ENCODE data around the gene ANKRD40CL. TPM values are rescaled to one million over a fixed set of nuclear protein-coding genes. Genes with fewer than 3 reads are reported as not detected.

ANKRD40CL gene
- total RNA-seq, 2 experiments from 2014 or later = not detected

DNA sequence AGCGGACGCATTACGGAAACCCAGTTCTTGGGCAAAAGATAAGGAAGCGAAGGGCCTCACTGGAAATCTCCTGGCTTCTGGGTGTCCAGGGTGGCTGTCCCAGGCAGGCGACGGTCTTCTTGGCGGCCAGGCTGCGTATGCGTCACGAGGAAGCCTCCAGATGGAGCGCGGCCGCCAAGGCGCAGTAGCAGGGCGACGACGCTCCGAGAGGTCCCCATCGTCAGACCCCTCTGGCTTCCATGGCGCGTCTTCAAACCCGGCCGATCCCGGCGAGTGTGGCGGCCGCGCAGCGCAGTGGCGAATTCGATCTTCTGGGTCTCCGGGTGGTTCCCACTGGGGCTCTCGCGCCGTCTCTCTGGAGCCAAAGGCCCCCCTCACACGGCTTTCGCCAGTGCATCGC, 13.8 kb upstream of the ANKRD40CL start:
- ATAC-seq (ENCODE audit: low read depth) (no peak), DNase-seq (no peak)
- peak overlapping the region; percentile 45 for H3K4me3 Mint-ChIP-seq
- H3K9me3 Mint-ChIP-seq = no peaks in the 10 kb centered on the region
- H3K4me1 Mint-ChIP-seq = peaks cover 17% of the 10 kb centered on the region
- H3K27ac Mint-ChIP-seq = no peak overlapping the region
- no peaks in the 10 kb centered on the region for H3K36me3 Mint-ChIP-seq
- POLR2A ChIA-PET = interaction anchor here (0.5 to 1.7 kb wide), 2 partner anchors 13 to 85 kb away, joined by 4 to 10 read pairs; partner anchors contain the start of gene TOB1
- peaks cover 35% of the 10 kb centered on the region for H3K27me3 Mint-ChIP-seq

DNA sequence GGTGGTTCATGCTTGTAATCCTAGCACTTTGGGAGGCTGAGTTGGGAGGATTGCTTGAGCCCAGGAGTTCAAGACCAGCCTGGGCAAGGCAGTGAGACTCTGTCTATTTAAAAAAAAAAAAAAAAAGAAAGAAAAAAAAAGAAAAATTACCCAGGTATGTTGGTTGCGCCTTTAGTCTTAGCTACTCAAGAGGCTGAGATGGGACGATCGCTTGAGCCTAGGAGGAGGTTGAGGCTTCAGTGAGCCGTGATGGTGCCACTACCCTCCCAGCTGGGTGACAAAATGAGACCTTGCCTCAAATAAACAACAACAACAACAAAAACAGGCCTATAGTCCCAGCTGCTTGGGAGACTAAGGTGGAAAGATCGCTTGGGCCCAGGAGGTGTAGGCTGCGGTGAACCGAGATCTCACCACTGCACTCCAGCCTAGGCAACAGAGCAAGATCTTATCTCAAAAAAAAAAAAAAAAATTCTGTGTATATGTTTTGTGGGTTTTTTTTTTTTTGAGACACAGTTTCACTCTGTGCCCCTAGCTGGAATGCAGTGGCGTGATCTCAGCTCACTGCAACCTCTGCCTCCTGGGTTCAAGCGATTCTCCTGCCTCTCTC, 12.5 kb upstream of the ANKRD40CL start:
- H3K9me3 Mint-ChIP-seq = no peaks in the 10 kb centered on the region
- peak overlapping the region; percentile 39 for H3K4me3 Mint-ChIP-seq
- peaks cover 17% of the 10 kb centered on the region for H3K4me1 Mint-ChIP-seq
- peak overlapping the region; percentile 21 for H3K27ac Mint-ChIP-seq
- no peaks in the 10 kb centered on the region for H3K36me3 Mint-ChIP-seq
- DNase-seq = peak; percentile 62
- peak; percentile 71 for ATAC-seq (ENCODE audit: low read depth)
- POLR2A ChIA-PET = interaction anchor here (0.6 to 1.7 kb wide), 6 partner anchors 12 to 374 kb away, joined by 3 to 10 read pairs (median 4); partner anchors contain the start of genes ANKRD40CL, NME1, SPATA20 and TOB1
- H3K27me3 Mint-ChIP-seq = peaks cover 35% of the 10 kb centered on the region

DNA sequence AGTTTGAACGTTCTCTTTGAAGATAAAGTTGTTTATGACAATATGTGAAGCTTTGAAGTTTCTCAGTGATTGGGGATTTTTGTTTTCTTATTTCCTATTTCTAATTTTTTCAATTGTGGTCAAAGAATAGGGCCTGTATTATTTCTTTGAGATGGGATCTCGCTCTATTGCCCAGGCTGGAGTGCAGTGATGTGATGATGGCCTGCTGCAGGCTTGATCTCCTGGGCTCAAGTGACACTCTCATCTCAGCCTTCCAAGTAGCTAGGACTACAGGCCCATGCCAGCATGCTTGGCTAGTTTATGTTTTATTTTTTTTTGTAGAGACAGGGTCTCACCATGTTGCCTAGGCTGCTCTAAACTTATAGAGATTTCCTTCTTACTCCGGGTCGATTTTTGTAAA, 11.7 kb upstream of the ANKRD40CL start:
- no peak overlapping the region for H3K27ac Mint-ChIP-seq
- peaks cover 17% of the 10 kb centered on the region for H3K4me1 Mint-ChIP-seq
- no peaks in the 10 kb centered on the region for H3K9me3 Mint-ChIP-seq
- DNase-seq (no peak), ATAC-seq (ENCODE audit: low read depth) (no peak)
- POLR2A ChIA-PET = interaction anchor here (0.8 to 1.3 kb wide), 2 partner anchors 11 to 166 kb away, joined by 3 read pairs; partner anchors contain the start of gene ANKRD40CL
- peaks cover 33% of the 10 kb centered on the region for H3K27me3 Mint-ChIP-seq
- H3K4me3 Mint-ChIP-seq = no peak overlapping the region
- no peaks in the 10 kb centered on the region for H3K36me3 Mint-ChIP-seq

DNA sequence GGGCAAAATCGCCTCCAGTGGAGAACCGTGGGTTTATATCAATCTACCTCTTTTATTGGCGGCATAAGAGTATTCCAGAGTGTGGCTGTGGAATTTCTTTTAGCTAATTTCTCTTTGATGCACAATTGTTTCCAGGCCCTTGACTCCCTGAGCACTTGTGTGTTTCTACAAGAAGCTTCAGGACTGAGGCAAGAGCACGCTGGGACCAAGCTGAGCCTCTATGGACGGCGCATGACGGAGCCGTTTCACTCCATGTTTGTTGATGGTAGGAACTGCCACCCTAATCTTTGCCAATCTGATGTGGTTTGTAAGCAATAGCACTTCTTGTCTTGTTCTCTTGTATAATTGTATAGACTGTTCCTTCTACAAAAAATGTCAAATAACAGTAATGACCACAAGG, 11.2 kb upstream of the ANKRD40CL start:
- Mint-ChIP-seq H3K9me3 (no peaks in the 10 kb centered on the region), H3K27me3 (peaks cover 33% of the 10 kb centered on the region), H3K4me3 (no peak overlapping the region), H3K4me1 (peaks cover 17% of the 10 kb centered on the region), H3K27ac (no peak overlapping the region), H3K36me3 (no peaks in the 10 kb centered on the region)
- POLR2A ChIA-PET = interaction anchor here (0.6 to 0.8 kb wide), 2 partner anchors 166 to 1560 kb away, joined by 3 to 4 read pairs; no protein-coding TSS in a partner anchor
- DNase-seq = no peak
- no peak for ATAC-seq (ENCODE audit: low read depth)

DNA sequence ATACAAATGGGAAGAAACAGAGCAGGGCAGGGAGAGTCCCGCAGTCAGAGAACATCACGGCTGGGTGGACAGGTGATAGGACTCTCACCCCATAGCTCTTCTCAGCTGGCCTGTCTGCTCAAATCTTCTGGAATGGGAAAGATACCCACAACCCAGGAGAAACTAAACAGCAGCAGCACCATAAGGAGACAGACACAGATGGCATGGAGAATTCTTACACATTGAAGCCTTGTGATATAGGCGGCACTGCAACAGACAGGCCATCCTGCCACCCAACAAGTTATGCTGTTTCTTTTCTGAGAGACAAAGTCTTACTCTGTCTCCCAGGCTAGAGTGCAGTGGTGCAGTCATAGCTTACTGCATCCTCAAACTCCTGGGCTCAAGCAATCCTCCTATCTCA, 8.6 kb upstream of the ANKRD40CL start:
- H3K36me3 Mint-ChIP-seq = no peaks in the 10 kb centered on the region
- H3K9me3 Mint-ChIP-seq = no peaks in the 10 kb centered on the region
- H3K4me3 Mint-ChIP-seq = no peak overlapping the region
- H3K27ac Mint-ChIP-seq = no peak overlapping the region
- peak; percentile 0 for DNase-seq
- peaks cover 10% of the 10 kb centered on the region for H3K4me1 Mint-ChIP-seq
- H3K27me3 Mint-ChIP-seq = peaks cover 21% of the 10 kb centered on the region
- POLR2A ChIA-PET = interaction anchor here (0.6 kb wide), 1 partner anchor 26 kb away, joined by 3 read pairs; no protein-coding TSS in a partner anchor
- ATAC-seq (ENCODE audit: low read depth) = no peak

DNA sequence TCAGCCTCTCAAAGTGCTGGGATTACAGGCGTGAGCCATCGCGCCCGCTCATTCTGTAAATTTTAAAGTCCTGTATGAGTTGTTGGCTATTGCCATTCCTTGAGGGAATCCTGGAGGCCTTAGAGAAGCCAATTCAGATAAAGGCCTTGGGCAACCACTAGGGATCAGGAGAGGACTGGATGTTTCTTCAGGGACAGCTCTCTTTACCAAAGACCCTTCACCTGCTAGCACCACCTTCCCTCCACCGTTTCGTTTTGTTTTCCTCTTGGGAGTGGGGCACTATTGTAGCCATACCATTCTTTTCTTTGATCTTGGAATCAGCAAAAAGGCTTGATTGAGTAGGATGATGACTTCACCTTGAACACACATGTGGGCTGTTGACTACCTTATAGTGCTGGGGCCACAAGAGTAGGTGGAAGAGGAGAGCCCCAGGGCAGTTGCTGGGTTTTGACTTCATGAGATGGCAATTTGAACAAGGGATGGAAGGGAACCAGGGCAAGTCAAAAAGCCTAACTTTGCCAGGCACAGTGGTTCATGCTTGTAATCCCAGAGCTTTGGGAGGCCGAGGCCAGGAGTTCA, 7.0 kb upstream of the ANKRD40CL start:
- no peak overlapping the region for H3K4me3 Mint-ChIP-seq
- POLR2A ChIA-PET = no interaction called here
- ATAC-seq (ENCODE audit: low read depth) = no peak
- no peaks in the 10 kb centered on the region for H3K36me3 Mint-ChIP-seq
- no peak for DNase-seq
- peaks cover 18% of the 10 kb centered on the region for H3K27me3 Mint-ChIP-seq
- H3K9me3 Mint-ChIP-seq = no peaks in the 10 kb centered on the region
- peaks cover 1% of the 10 kb centered on the region for H3K4me1 Mint-ChIP-seq
- H3K27ac Mint-ChIP-seq = no peak overlapping the region

DNA sequence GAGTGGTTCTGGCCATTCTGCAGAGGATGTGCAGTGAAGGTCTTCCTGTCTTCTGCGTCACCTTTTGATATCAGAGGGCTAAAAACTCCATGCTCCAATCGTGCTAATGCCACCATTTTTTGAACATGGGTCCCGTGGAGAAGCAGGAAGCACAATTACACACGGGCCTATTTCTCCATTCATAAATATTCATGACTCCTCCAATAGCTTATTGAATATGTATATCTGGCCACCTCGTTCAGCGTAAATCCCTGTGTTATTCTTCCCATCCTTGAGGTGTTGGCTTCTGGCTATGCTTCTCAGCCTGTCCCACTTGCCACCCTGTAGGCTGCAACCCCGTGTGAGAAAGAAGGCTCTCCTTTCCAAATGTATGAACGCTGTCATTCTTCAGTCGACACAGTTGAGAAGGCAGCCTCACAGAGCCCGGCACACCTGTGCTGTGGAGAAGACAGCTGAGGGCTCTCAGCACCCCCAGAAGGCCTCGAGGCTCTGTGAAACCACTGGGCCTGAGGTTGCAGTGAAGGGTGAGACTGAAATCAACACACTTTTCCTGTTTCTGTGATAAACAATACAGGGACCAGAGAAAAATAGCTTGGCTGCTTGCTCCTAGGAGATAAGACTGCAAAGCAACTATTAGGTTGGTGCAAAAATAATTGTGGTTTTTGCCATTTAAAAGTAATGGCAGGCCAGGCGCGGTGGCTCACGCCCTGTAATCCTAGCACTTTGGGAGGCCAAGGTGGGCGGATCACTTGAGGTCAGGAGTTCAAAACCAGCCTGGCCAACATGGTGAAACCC, 4.9 kb upstream of the ANKRD40CL start:
- ATAC-seq (ENCODE audit: low read depth) (no peak), DNase-seq (no peak)
- Mint-ChIP-seq H3K27ac (no peak overlapping the region), H3K4me3 (no peak overlapping the region), H3K27me3 (peaks cover 11% of the 10 kb centered on the region), H3K4me1 (no peaks in the 10 kb centered on the region), H3K9me3 (no peaks in the 10 kb centered on the region), H3K36me3 (no peaks in the 10 kb centered on the region)
- POLR2A ChIA-PET = no interaction called here

DNA sequence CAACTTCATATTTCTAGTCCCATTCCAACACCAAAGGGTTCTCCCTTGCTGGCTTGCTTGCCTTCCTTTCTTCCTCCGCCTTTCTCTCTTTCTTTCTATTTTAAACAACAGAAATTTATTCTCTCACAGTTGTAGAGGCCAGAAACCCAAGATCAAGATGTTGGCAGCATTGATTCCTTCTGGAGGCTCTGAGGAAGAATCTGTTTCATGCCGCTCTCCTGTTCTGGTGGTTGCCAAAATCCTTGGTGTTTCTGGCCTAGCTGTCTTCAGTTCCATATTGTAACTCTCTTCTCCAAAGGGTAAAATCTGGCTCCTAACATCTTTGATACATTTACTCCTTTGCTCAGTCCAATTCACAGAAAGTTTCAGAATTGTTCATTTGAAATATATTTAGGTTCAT, 3.0 kb upstream of the ANKRD40CL start:
- POLR2A ChIA-PET = no interaction called here
- Mint-ChIP-seq H3K36me3 (no peaks in the 10 kb centered on the region), H3K4me1 (no peaks in the 10 kb centered on the region), H3K4me3 (no peak overlapping the region), H3K27me3 (peaks cover 11% of the 10 kb centered on the region), H3K27ac (no peak overlapping the region), H3K9me3 (no peaks in the 10 kb centered on the region)
- ATAC-seq (ENCODE audit: low read depth) (no peak), DNase-seq (no peak)

DNA sequence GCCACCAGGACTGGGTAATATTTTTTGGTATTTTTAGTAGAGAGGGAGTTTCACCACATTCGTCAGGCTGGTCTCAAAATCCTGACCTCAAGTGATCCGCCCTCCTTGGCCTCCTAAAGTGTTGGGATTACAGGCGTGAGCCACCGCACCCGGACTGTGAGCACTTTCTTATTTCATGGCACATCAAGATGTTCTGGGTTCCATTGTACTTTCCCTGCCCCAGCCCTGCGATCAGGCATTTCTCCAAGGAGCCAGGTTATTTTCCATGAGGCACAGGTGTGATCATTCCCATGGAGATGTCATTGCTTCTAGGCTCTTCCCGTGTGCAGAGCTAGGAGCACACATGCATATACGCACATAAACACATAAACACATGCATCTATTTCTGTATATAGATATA, 2.6 kb upstream of the ANKRD40CL start:
- no peaks in the 10 kb centered on the region for H3K9me3 Mint-ChIP-seq
- DNase-seq = no peak

DNA sequence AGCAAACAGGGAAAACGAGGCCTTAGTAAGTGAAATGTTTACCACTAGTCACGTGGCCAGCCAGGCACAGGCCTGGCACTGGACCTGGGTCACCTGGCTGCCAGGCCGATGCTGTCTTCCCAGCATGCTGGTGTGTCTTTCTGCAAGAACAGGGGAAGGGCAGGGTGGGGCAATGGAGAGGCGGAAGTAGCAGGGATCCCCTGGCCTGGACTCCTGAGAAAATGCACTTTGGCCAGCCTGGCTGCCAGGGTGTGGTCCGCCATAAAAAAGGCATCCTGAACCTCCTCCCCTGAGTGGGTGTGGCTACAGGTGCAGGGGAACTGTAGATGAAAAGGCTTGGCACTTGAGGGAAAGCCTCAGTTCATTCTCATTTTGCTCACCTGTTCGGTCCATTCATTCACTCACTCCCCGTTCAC, 1.0 kb upstream of the ANKRD40CL start:
- Mint-ChIP-seq H3K27me3 (peaks cover 12% of the 10 kb centered on the region), H3K36me3 (no peaks in the 10 kb centered on the region), H3K9me3 (no peaks in the 10 kb centered on the region), H3K4me1 (peaks cover 6% of the 10 kb centered on the region), H3K4me3 (no peak overlapping the region), H3K27ac (no peak overlapping the region)
- POLR2A ChIA-PET = interaction anchor here (0.6 to 0.9 kb wide), 2 partner anchors 13 to 97 kb away, joined by 3 to 4 read pairs; no protein-coding TSS in a partner anchor
- ATAC-seq (ENCODE audit: low read depth) (no peak), DNase-seq (no peak)

More for the DNA sequence above, 2.6 kb upstream of the ANKRD40CL start:
- POLR2A ChIA-PET = no interaction called here
- H3K27me3 Mint-ChIP-seq = peaks cover 11% of the 10 kb centered on the region
- peaks cover under 1% of the 10 kb centered on the region for H3K4me1 Mint-ChIP-seq
- H3K36me3 Mint-ChIP-seq = no peaks in the 10 kb centered on the region
- H3K27ac Mint-ChIP-seq = no peak overlapping the region
- H3K4me3 Mint-ChIP-seq = no peak overlapping the region
- no peak for ATAC-seq (ENCODE audit: low read depth)

DNA sequence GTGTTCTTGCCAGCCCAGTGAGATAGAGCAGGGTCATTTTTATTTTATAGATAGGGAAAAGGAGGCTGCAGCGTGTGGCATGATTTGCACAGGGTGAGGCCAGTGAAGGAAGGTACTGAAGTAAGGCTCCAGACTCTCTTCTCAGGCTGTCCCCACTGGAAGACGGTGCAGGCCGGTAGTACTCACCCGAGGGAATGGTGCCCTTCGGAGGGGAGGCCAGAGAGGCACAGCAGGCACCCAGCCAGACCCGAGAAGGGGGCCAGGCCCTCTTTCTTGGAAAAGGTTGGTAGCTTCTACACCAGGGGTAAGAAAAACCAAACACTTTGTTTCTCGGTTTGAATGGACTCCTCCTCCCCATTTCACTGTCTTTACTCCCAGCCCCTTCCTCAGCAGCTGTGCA, 288 bp downstream of the ANKRD40CL start:
- Mint-ChIP-seq H3K4me1 (peaks cover 9% of the 10 kb centered on the region), H3K27me3 (peaks cover 16% of the 10 kb centered on the region), H3K4me3 (no peak overlapping the region), H3K9me3 (no peaks in the 10 kb centered on the region), H3K36me3 (no peaks in the 10 kb centered on the region), H3K27ac (no peak overlapping the region)
- no peak for ATAC-seq (ENCODE audit: low read depth)
- POLR2A ChIA-PET = interaction anchor here (1.0 kb wide), 1 partner anchor 13 kb away, joined by 3 read pairs; no protein-coding TSS in a partner anchor
- no peak for DNase-seq

DNA sequence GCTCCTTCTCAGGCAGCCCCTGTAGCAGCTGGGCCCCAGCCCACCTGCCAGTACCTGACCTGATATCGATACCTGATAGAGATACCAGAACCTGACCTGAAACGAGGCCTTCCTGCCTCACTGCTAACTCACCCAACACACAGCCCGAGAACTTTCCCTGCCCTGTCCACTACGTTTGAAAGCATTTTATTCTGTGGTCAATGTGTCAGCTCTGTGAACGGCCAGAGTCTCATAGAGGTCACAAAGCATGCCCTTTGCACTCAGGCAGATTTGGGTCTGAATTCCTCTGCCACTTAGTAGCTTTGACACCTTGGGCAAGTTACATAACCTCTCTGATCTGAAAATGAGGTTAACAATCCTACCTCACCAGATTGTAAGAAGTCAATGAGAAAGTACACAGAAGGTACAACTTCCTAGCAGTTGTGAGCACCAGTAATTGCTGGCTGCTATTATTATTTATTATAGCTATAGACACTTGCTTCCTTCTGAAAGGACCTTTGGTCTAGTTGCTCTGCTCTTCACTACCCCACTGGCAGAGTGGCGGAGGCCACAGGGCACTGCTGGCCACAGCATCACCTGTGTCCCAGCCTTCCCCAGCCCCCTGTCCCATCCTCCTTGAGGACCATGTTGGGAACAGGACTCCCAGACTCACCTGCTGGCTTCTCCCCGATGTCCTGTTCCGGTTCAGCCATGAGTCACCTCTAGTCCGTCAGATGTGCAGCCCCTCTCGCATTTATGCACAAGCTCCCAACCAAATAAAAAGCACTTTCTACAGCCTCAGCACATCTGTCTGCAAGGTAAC, 895 bp downstream of the ANKRD40CL start:
- ATAC-seq (ENCODE audit: low read depth) (no peak), DNase-seq (no peak)
- POLR2A ChIA-PET = no interaction called here
- H3K9me3 Mint-ChIP-seq = no peaks in the 10 kb centered on the region
- no peaks in the 10 kb centered on the region for H3K36me3 Mint-ChIP-seq
- no peak overlapping the region for H3K27ac Mint-ChIP-seq
- H3K4me1 Mint-ChIP-seq = peaks cover 9% of the 10 kb centered on the region
- peaks cover 16% of the 10 kb centered on the region for H3K27me3 Mint-ChIP-seq
- no peak overlapping the region for H3K4me3 Mint-ChIP-seq

Data from activated naive CD8-positive, alpha-beta T cell treated with anti-CD3 and anti-CD28 coated beads, Interleukin-2, amount 10 ng/mL, durations not matched to agents 7 days and 5 days (primary cell).